ENCODE data around the gene ZNF764.
"Not testable (repeated sequence)": the region's sequence is repeated elsewhere in the genome, so short reads cannot be mapped to it uniquely, and the experiment has no call there.

ZNF764 gene

GRCh38 chr16:30530163-30531037, 27.8 kb downstream of the ZNF764 start:
- Mint-ChIP-seq H3K9me3 (no peaks in the 10 kb centered on the region), H3K4me1 (ENCODE audit: low read depth) (peaks cover 34% of the 10 kb centered on the region), H3K27me3 (ENCODE audit: low read depth) (no peaks in the 10 kb centered on the region), H3K36me3 (ENCODE audit: low read depth) (peaks cover 15% of the 10 kb centered on the region), H3K27ac (peak overlapping the region; percentile 6), H3K4me3 (no peak overlapping the region)

- no peaks in the 10 kb centered on the region for H3K9me3 Mint-ChIP-seq
- peaks cover 28% of the 10 kb centered on the region for H3K4me1 Mint-ChIP-seq (ENCODE audit: low read depth)
- no peak overlapping the region for H3K4me3 Mint-ChIP-seq
- no peaks in the 10 kb centered on the region for H3K27me3 Mint-ChIP-seq (ENCODE audit: low read depth)
- H3K27ac Mint-ChIP-seq = no peak overlapping the region
- peaks cover 10% of the 10 kb centered on the region for H3K36me3 Mint-ChIP-seq (ENCODE audit: low read depth)
Measured at GRCh38 chr16:30528799-30529457, 29.2 kb downstream of the ZNF764 start.

GRCh38 chr16:30527635-30528178, 30.5 kb downstream of the ZNF764 start:
- H3K36me3 Mint-ChIP-seq (ENCODE audit: low read depth) = peaks cover 7% of the 10 kb centered on the region
- peaks cover 23% of the 10 kb centered on the region for H3K4me1 Mint-ChIP-seq (ENCODE audit: low read depth)

GRCh38 chr16:30526823-30527634, 31.1 kb downstream of the ZNF764 start:
- Mint-ChIP-seq H3K27me3 (ENCODE audit: low read depth) (no peaks in the 10 kb centered on the region), H3K36me3 (ENCODE audit: low read depth) (peaks cover 14% of the 10 kb centered on the region), H3K27ac (peak overlapping the region; percentile 78), H3K9me3 (no peaks in the 10 kb centered on the region), H3K4me3 (peak overlapping the region; percentile 74), H3K4me1 (ENCODE audit: low read depth) (peaks cover 23% of the 10 kb centered on the region)

More at GRCh38 chr16:30527635-30528178, 30.5 kb downstream of the ZNF764 start:
- H3K27ac Mint-ChIP-seq = peak overlapping the region; percentile 78
- no peaks in the 10 kb centered on the region for H3K9me3 Mint-ChIP-seq
- peak overlapping the region; percentile 74 for H3K4me3 Mint-ChIP-seq
- no peaks in the 10 kb centered on the region for H3K27me3 Mint-ChIP-seq (ENCODE audit: low read depth)

GRCh38 chr16:30526137-30526822, 31.9 kb downstream of the ZNF764 start, which contains the start of gene ZNF768:
TSS of gene ZNF768 (minus strand) at chr16:30526566. CDS start at chr16:30526413, 153 bp downstream.
- Mint-ChIP-seq H3K4me3 (peak within 1 kb of the TSS; percentile 77), H3K27me3 (ENCODE audit: low read depth) (no peaks in the 10 kb centered on the region), H3K9me3 (no peaks in the 10 kb centered on the region), H3K36me3 (ENCODE audit: low read depth) (peaks cover 18% of the 10 kb centered on the region), H3K27ac (peak within 1 kb of the TSS; percentile 78), H3K4me1 (ENCODE audit: low read depth) (peaks cover 22% of the 10 kb centered on the region)

GRCh38 chr16:30525844-30526136, 32.4 kb downstream of the ZNF764 start:
- Mint-ChIP-seq H3K36me3 (ENCODE audit: low read depth) (peaks cover 15% of the 10 kb centered on the region), H3K27me3 (ENCODE audit: low read depth) (no peaks in the 10 kb centered on the region), H3K9me3 (no peaks in the 10 kb centered on the region), H3K4me1 (ENCODE audit: low read depth) (peaks cover 22% of the 10 kb centered on the region), H3K4me3 (peak overlapping the region; percentile 77), H3K27ac (peak overlapping the region; percentile 65)

- H3K4me3 Mint-ChIP-seq = peak overlapping the region; percentile 44
- H3K36me3 Mint-ChIP-seq (ENCODE audit: low read depth) = peaks cover 17% of the 10 kb centered on the region
- no peaks in the 10 kb centered on the region for H3K27me3 Mint-ChIP-seq (ENCODE audit: low read depth)
- H3K4me1 Mint-ChIP-seq (ENCODE audit: low read depth) = peaks cover 17% of the 10 kb centered on the region
- no peaks in the 10 kb centered on the region for H3K9me3 Mint-ChIP-seq
- no peak overlapping the region for H3K27ac Mint-ChIP-seq
Measured at GRCh38 chr16:30524575-30525568, 33.3 kb downstream of the ZNF764 start.

- no peaks in the 10 kb centered on the region for H3K9me3 Mint-ChIP-seq
- no peaks in the 10 kb centered on the region for H3K27me3 Mint-ChIP-seq (ENCODE audit: low read depth)
- peaks cover 21% of the 10 kb centered on the region for H3K4me1 Mint-ChIP-seq (ENCODE audit: low read depth)
- no peak overlapping the region for H3K4me3 Mint-ChIP-seq
- H3K36me3 Mint-ChIP-seq (ENCODE audit: low read depth) = peaks cover 26% of the 10 kb centered on the region
- H3K27ac Mint-ChIP-seq = no peak overlapping the region
Measured at GRCh38 chr16:30523768-30524574, 34.2 kb downstream of the ZNF764 start.

GRCh38 chr16:30522702-30523463, 35.3 kb downstream of the ZNF764 start:
- H3K4me3 Mint-ChIP-seq; H3K27me3 Mint-ChIP-seq (ENCODE audit: low read depth); H3K9me3 Mint-ChIP-seq; H3K27ac Mint-ChIP-seq: not testable (repeated sequence)
- Mint-ChIP-seq H3K36me3 (ENCODE audit: low read depth) (peaks cover 32% of the 10 kb centered on the region), H3K4me1 (ENCODE audit: low read depth) (peaks cover 16% of the 10 kb centered on the region)

GRCh38 chr16:30521873-30522641, 36.1 kb downstream of the ZNF764 start:
- H3K9me3 Mint-ChIP-seq = no peaks in the 10 kb centered on the region
- peak overlapping the region; percentile 21 for H3K27ac Mint-ChIP-seq
- H3K4me1 Mint-ChIP-seq (ENCODE audit: low read depth) = peaks cover 8% of the 10 kb centered on the region
- H3K4me3 Mint-ChIP-seq = no peak overlapping the region
- peaks cover 41% of the 10 kb centered on the region for H3K36me3 Mint-ChIP-seq (ENCODE audit: low read depth)
- H3K27me3 Mint-ChIP-seq (ENCODE audit: low read depth) = no peaks in the 10 kb centered on the region

- H3K36me3 Mint-ChIP-seq (ENCODE audit: low read depth) = peaks cover 45% of the 10 kb centered on the region
- H3K27ac Mint-ChIP-seq = no peak overlapping the region
- no peak overlapping the region for H3K4me3 Mint-ChIP-seq
- no peaks in the 10 kb centered on the region for H3K27me3 Mint-ChIP-seq (ENCODE audit: low read depth)
- H3K9me3 Mint-ChIP-seq = no peaks in the 10 kb centered on the region
- H3K4me1 Mint-ChIP-seq (ENCODE audit: low read depth) = peaks cover 8% of the 10 kb centered on the region
Measured at GRCh38 chr16:30521476-30521872, 36.7 kb downstream of the ZNF764 start.

Data from T-helper 1 cell treated with Interleukin-12 subunit alpha and Interleukin-12 subunit beta and Interleukin-4 antibody, amounts not matched to agents 30 μg/mL and 1 μg/mL, for 36 hours (primary cell).